Measurements from ENCODE around the gene ATG12. TPM values are rescaled to one million over a fixed set of nuclear protein-coding genes. Genes with fewer than 3 reads are reported as not detected.

The ATG12 gene
- total and polyA plus RNA-seq, 2 of the 8 experiments (the other 6 are each of a cell fraction or from before 2014, with no cell fraction given) = 23.8 to 49.3 TPM

DNA sequence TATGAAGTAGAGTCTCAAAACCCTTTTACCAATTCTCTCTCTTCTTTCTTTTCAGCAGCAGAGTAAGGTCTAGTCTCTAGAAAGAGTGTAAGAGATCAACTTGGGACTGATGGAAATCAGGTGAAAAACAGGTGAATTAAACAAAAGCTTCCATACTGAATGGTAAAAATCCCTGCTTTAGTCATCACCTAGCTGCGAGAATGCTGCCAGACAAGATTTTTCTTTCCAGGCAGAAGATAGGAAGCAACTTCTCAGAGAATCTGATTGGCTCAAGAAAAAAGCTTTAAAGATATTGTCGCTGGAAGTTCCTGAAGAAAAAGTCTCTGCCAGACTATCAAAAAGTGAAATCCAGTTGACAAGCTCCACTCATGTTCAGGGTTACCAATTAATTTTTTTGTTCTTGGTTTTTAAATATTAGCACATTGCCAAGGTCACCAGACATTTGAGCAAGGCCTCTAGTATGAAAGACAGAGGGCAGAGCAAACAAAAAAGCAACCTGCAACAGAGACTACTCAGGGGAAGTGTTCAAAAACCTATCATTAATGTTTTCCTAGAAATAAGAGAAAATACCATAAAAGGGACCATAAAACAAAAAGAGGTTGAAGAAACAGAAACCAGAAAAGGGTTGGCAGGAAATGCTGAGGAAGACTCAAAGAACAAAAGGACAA is 34.2 kb downstream of the ATG12 start (continued):
- TF ChIP-seq, protein P1, sequence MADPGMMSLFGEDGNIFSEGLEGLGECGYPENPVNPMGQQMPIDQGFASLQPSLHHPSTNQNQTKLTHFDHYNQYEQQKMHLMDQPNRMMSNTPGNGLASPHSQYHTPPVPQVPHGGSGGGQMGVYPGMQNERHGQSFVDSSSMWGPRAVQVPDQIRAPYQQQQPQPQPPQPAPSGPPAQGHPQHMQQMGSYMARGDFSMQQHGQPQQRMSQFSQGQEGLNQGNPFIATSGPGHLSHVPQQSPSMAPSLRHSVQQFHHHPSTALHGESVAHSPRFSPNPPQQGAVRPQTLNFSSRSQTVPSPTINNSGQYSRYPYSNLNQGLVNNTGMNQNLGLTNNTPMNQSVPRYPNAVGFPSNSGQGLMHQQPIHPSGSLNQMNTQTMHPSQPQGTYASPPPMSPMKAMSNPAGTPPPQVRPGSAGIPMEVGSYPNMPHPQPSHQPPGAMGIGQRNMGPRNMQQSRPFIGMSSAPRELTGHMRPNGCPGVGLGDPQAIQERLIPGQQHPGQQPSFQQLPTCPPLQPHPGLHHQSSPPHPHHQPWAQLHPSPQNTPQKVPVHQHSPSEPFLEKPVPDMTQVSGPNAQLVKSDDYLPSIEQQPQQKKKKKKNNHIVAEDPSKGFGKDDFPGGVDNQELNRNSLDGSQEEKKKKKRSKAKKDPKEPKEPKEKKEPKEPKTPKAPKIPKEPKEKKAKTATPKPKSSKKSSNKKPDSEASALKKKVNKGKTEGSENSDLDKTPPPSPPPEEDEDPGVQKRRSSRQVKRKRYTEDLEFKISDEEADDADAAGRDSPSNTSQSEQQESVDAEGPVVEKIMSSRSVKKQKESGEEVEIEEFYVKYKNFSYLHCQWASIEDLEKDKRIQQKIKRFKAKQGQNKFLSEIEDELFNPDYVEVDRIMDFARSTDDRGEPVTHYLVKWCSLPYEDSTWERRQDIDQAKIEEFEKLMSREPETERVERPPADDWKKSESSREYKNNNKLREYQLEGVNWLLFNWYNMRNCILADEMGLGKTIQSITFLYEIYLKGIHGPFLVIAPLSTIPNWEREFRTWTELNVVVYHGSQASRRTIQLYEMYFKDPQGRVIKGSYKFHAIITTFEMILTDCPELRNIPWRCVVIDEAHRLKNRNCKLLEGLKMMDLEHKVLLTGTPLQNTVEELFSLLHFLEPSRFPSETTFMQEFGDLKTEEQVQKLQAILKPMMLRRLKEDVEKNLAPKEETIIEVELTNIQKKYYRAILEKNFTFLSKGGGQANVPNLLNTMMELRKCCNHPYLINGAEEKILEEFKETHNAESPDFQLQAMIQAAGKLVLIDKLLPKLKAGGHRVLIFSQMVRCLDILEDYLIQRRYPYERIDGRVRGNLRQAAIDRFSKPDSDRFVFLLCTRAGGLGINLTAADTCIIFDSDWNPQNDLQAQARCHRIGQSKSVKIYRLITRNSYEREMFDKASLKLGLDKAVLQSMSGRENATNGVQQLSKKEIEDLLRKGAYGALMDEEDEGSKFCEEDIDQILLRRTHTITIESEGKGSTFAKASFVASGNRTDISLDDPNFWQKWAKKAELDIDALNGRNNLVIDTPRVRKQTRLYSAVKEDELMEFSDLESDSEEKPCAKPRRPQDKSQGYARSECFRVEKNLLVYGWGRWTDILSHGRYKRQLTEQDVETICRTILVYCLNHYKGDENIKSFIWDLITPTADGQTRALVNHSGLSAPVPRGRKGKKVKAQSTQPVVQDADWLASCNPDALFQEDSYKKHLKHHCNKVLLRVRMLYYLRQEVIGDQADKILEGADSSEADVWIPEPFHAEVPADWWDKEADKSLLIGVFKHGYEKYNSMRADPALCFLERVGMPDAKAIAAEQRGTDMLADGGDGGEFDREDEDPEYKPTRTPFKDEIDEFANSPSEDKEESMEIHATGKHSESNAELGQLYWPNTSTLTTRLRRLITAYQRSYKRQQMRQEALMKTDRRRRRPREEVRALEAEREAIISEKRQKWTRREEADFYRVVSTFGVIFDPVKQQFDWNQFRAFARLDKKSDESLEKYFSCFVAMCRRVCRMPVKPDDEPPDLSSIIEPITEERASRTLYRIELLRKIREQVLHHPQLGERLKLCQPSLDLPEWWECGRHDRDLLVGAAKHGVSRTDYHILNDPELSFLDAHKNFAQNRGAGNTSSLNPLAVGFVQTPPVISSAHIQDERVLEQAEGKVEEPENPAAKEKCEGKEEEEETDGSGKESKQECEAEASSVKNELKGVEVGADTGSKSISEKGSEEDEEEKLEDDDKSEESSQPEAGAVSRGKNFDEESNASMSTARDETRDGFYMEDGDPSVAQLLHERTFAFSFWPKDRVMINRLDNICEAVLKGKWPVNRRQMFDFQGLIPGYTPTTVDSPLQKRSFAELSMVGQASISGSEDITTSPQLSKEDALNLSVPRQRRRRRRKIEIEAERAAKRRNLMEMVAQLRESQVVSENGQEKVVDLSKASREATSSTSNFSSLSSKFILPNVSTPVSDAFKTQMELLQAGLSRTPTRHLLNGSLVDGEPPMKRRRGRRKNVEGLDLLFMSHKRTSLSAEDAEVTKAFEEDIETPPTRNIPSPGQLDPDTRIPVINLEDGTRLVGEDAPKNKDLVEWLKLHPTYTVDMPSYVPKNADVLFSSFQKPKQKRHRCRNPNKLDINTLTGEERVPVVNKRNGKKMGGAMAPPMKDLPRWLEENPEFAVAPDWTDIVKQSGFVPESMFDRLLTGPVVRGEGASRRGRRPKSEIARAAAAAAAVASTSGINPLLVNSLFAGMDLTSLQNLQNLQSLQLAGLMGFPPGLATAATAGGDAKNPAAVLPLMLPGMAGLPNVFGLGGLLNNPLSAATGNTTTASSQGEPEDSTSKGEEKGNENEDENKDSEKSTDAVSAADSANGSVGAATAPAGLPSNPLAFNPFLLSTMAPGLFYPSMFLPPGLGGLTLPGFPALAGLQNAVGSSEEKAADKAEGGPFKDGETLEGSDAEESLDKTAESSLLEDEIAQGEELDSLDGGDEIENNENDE (IDR thresholded peaks at IDR 0.05; ENCODE audit: insufficient replicate concordance, low read length) = no peak
- no peak for TF ChIP-seq CEBPB (IDR thresholded peaks at IDR 0.05; ENCODE audit: low read depth, low read length)
- no peak for TF ChIP-seq RNF2 (IDR thresholded peaks at IDR 0.05; ENCODE audit: borderline replicate concordance, low read depth, low read length, missing control alignments, poor library complexity, severe bottlenecking)
- TF ChIP-seq HDAC2 (IDR thresholded peaks at IDR 0.05; ENCODE audit: borderline replicate concordance in 1 of 2, low read depth in 2 of 2, low read length in 2 of 2) = no peak
